ENCODE results near the gene ARID5B. TPM values are rescaled to one million over a fixed set of nuclear protein-coding genes. Genes with fewer than 3 reads are reported as not detected.

Gene ARID5B
- polyA plus RNA-seq, 1 experiment = 137 TPM

DNA sequence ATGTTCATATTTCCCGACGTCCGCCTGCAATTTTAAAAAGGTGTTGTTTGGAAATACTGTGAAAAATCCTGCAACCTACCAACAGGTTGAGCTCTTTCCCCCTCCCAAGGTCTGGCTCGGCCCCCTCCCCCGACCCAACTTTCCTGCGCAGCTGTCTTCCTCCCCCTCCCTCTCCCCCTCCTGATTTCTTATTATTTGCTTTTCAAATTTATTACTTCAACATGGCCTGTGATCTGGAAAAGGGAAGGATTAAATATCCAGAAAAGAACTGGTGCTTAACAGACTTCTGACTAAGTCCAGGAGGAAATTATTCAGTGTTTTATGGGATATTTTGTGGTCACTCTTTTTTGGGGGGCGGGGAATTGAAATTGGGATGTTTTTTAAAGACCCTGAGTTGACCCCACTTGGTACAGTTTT is 2.4 kb downstream of the ARID5B start:
- Histone ChIP-seq H3K4me3 (ENCODE audit: low read depth, low read length) (peak overlapping the region; percentile 82), H3K9me3 (ENCODE audit: control insufficient read depth, insufficient read depth, low read length) (peaks cover 2% of the 10 kb centered on the region; the same call in 1 of the 2 replicates), H3K27me3 (ENCODE audit: control insufficient read depth, insufficient read depth, low read length) (no peaks in the 10 kb centered on the region), H3K27ac (ENCODE audit: low read depth, low read length) (no peak overlapping the region)
- TF ChIP-seq, protein P1, sequence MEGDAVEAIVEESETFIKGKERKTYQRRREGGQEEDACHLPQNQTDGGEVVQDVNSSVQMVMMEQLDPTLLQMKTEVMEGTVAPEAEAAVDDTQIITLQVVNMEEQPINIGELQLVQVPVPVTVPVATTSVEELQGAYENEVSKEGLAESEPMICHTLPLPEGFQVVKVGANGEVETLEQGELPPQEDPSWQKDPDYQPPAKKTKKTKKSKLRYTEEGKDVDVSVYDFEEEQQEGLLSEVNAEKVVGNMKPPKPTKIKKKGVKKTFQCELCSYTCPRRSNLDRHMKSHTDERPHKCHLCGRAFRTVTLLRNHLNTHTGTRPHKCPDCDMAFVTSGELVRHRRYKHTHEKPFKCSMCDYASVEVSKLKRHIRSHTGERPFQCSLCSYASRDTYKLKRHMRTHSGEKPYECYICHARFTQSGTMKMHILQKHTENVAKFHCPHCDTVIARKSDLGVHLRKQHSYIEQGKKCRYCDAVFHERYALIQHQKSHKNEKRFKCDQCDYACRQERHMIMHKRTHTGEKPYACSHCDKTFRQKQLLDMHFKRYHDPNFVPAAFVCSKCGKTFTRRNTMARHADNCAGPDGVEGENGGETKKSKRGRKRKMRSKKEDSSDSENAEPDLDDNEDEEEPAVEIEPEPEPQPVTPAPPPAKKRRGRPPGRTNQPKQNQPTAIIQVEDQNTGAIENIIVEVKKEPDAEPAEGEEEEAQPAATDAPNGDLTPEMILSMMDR (IDR thresholded peaks at IDR 0.05; ENCODE audit: low read depth, low read length) = no peak
- ChIA-PET CTCF (interaction anchor here (1.3 to 2.4 kb wide), 2 partner anchors 9 to 134 kb away, joined by 4 to 8 read pairs; no protein-coding TSS in a partner anchor), POLR2A (interaction anchor here (0.6 to 2.5 kb wide), 4 partner anchors 16 to 146 kb away, joined by 3 to 10 read pairs (median 4); no protein-coding TSS in a partner anchor)
- no peak for DNase-seq (ENCODE audit: low read depth, low spot score)

DNA sequence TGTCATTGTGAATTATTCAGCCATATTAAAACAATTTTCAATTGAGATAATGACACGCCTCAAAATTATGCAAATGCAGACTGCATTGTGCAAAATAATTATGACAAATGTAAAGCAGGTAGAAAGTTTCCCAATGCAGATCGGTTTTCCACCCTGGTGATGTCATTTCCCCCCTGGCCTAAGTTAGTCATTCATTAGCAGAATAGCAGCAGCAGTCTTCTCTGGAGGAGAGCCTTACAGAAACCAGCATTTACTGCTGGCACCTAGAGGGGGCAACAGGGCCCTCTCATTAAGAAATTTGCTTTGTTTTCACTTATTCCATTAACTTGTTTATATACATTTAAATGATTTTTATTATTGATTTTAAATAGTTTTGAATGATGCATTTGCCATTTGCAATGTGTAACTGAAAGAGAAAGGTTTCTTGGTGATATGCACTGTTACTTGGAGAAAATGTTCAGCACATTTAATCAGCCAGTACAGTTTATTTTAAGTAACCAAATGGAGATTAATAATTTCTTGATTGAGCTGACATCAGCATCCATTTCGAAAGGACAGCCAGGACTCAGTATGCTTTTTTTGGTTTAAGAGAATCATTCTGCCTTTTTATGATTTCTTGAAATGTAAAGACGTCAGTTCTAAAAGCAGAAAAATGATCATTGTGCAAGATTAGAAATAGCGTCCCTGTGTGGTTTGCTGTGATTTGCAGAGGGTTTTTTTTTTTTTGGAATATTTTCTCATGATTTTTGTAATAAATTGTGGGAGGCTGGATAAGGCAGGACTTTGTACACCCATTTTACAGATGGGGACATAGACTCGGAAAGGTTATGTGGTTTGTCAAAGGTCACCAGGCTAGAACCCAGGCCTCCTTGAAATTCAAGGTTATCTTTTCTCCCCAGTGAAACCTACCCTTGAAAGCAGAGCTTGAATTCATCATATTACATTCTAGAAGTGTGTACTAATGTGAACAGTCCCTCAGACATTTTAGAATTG is 3.5 kb downstream of the ARID5B start:
- Histone ChIP-seq H3K27ac (ENCODE audit: low read depth, low read length) (no peak overlapping the region), H3K27me3 (ENCODE audit: control insufficient read depth, insufficient read depth, low read length) (no peaks in the 10 kb centered on the region), H3K9me3 (ENCODE audit: control insufficient read depth, insufficient read depth, low read length) (peaks cover 2% of the 10 kb centered on the region; the same call in 1 of the 2 replicates), H3K4me3 (ENCODE audit: low read depth, low read length) (peak overlapping the region; percentile 82)
- DNase-seq (ENCODE audit: low read depth, low spot score) = no peak
- TF ChIP-seq, protein P1 (IDR thresholded peaks at IDR 0.05; ENCODE audit: low read depth, low read length) = peak; percentile 44
- CTCF ChIA-PET = interaction anchor here (0.7 to 2.2 kb wide), 6 partner anchors 8 to 1475 kb away, joined by 3 to 7 read pairs (median 3); no protein-coding TSS in a partner anchor
- POLR2A ChIA-PET = interaction anchor here (0.6 to 0.7 kb wide), 2 partner anchors 35 to 550 kb away, joined by 3 to 7 read pairs; no protein-coding TSS in a partner anchor

DNA sequence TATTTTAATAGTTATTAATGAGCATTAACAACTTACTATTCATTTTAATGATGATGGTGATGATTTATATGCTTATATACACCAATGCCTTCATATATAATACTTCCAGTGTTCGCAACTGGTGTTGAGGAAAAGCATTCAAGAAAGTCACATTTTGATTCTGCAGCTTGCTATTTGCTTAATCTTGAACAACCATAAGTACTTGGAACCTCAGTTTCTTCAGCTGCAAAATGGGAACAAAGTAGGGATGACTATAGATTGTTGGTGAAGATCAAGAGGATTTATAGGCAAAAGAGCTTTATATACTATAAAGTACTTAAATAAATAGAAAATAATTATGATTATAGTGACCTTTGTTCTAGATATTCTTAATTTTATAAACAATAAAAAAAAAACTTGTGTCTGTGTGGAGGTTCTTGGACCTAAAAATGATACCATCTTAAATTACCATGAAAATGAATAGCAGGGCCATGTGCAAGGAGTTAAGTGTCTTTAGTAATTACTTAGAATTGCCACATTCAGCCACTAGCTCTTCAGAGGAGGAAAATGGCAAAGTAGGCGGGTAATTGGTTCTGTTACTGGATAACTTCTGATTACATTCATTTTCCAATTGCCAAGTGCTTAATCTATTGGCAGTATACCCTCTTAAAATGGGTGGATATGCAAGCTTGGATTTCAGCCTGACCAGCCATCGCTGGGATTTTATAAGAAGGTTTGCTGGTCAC is 4.5 kb downstream of the ARID5B start:
- POLR2A ChIA-PET = interaction anchor here (0.5 to 0.7 kb wide), 2 partner anchors 34 to 320 kb away, joined by 3 to 6 read pairs; no protein-coding TSS in a partner anchor
- no peak overlapping the region for H3K27ac ChIP-seq (ENCODE audit: low read depth, low read length)
- H3K27me3 ChIP-seq (ENCODE audit: control insufficient read depth, insufficient read depth, low read length) = no peaks in the 10 kb centered on the region
- no peak overlapping the region for H3K4me3 ChIP-seq (ENCODE audit: low read depth, low read length)
- no peak for DNase-seq (ENCODE audit: low read depth, low spot score)
- TF ChIP-seq, protein P1 (IDR thresholded peaks at IDR 0.05; ENCODE audit: low read depth, low read length) = no peak
- CTCF ChIA-PET = interaction anchor here (0.7 to 2.2 kb wide), 6 partner anchors 9 to 1476 kb away, joined by 3 to 7 read pairs (median 3); no protein-coding TSS in a partner anchor
- peaks cover 2% of the 10 kb centered on the region; the same call in 1 of the 2 replicates for H3K9me3 ChIP-seq (ENCODE audit: control insufficient read depth, insufficient read depth, low read length)

DNA sequence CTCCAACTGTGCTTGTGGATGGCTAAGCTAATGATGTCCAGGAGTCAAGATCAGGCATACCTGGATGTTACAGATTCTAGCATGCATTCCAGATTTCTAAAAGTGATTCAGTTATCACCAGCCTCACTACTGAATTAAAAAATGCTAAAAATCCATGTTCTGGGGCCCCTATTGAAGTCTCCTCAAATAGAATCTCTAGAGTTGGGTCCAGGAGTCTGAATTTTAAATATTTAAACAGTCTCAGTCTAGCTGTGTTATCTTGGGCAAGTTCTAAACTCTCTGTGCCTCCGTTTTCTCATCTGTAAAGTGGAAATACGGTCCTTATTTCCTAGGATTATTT is 5.0 kb downstream of the ARID5B start:
- POLR2A ChIA-PET = interaction anchor here (0.5 kb wide), 1 partner anchor 319 kb away, joined by 6 read pairs; no protein-coding TSS in a partner anchor
- CTCF ChIA-PET = interaction anchor here (1.4 to 2.2 kb wide), 2 partner anchors 10 to 132 kb away, joined by 3 to 7 read pairs; no protein-coding TSS in a partner anchor

More for the DNA sequence above, 5.0 kb downstream of the ARID5B start:
- Histone ChIP-seq H3K4me3 (ENCODE audit: low read depth, low read length) (no peak overlapping the region), H3K27ac (ENCODE audit: low read depth, low read length) (no peak overlapping the region), H3K9me3 (ENCODE audit: control insufficient read depth, insufficient read depth, low read length) (peaks cover 2% of the 10 kb centered on the region; the same call in 1 of the 2 replicates), H3K27me3 (ENCODE audit: control insufficient read depth, insufficient read depth, low read length) (no peaks in the 10 kb centered on the region)
- DNase-seq (ENCODE audit: low read depth, low spot score) = no peak
- TF ChIP-seq, protein P1 (IDR thresholded peaks at IDR 0.05; ENCODE audit: low read depth, low read length) = no peak

Measured in AG04450 (cell line).